IPS-11a (cell line): ENCODE data around the gene SRCIN1.

Experiments
- H3K4me3 ChIP-seq: one replicate; pipeline ENCODE4 v1.5.1; 2013; ENCODE audit warnings: low read depth, low read length, control low read depth

The SRCIN1 gene

GRCh38 chr17:38601539-38602351 is 4.0 kb downstream of the SRCIN1 start:
- H3K4me3 ChIP-seq: peak overlapping the region; percentile 14

GRCh38 chr17:38600906-38601305 is 4.8 kb downstream of the SRCIN1 start:
- H3K4me3 ChIP-seq: no peak overlapping the region

GRCh38 chr17:38600416-38600815 is 5.3 kb downstream of the SRCIN1 start:
- H3K4me3 ChIP-seq: no peak overlapping the region

GRCh38 chr17:38599398-38599856 is 6.3 kb downstream of the SRCIN1 start:
- no peak overlapping the region for H3K4me3 ChIP-seq

- H3K4me3 ChIP-seq: no peak overlapping the region
Observed at GRCh38 chr17:38598995-38599394, 6.8 kb downstream of the SRCIN1 start.

GRCh38 chr17:38598536-38598935 is 7.2 kb downstream of the SRCIN1 start:
- H3K4me3 ChIP-seq: no peak overlapping the region

GRCh38 chr17:38597375-38597774 is 8.4 kb downstream of the SRCIN1 start:
- H3K4me3 ChIP-seq: no peak overlapping the region

- no peak overlapping the region for H3K4me3 ChIP-seq
Observed at GRCh38 chr17:38596651-38597050, 9.1 kb downstream of the SRCIN1 start.

GRCh38 chr17:38595892-38596291 is 9.9 kb downstream of the SRCIN1 start:
- H3K4me3 ChIP-seq: no peak overlapping the region

- H3K4me3 ChIP-seq: no peak overlapping the region
Observed at GRCh38 chr17:38594152-38594551, 11.6 kb downstream of the SRCIN1 start.

GRCh38 chr17:38592487-38592886 is 13.3 kb downstream of the SRCIN1 start:
- H3K4me3 ChIP-seq: no peak overlapping the region

- H3K4me3 ChIP-seq: no peak overlapping the region
Observed at GRCh38 chr17:38591759-38592241, 14.0 kb downstream of the SRCIN1 start.

GRCh38 chr17:38590988-38591758 is 14.6 kb downstream of the SRCIN1 start:
- no peak overlapping the region for H3K4me3 ChIP-seq

- H3K4me3 ChIP-seq: no peak overlapping the region
Observed at GRCh38 chr17:38589462-38590114, 16.2 kb downstream of the SRCIN1 start.

GRCh38 chr17:38588788-38589174 is 17.0 kb downstream of the SRCIN1 start:
- H3K4me3 ChIP-seq: no peak overlapping the region

- H3K4me3 ChIP-seq: no peak overlapping the region
Observed at GRCh38 chr17:38587947-38588787, 17.6 kb downstream of the SRCIN1 start.

- no peak overlapping the region for H3K4me3 ChIP-seq
Observed at GRCh38 chr17:38587203-38587602, 18.5 kb downstream of the SRCIN1 start.

- no peak overlapping the region for H3K4me3 ChIP-seq
Observed at GRCh38 chr17:38586788-38587187, 19.0 kb downstream of the SRCIN1 start.

- no peak overlapping the region for H3K4me3 ChIP-seq
Observed at GRCh38 chr17:38585918-38586529, 19.7 kb downstream of the SRCIN1 start.
